Prostate gland (tissue), 2 donors: Measurements from ENCODE around the gene SLC50A1.

ENCODE experiments used
- POLR2AphosphoS5 ChIP-seq: sonication (generic); formaldehyde crosslinking; IDR thresholded peaks from one replicate; pipeline ENCODE4 v1.6.1; 2017; ENCODE audit warnings: antibody characterized with exemption
- TF ChIP-seq, protein P1 (sequence below), 4 experiments: fragments of 200-600 bp in 2 of 4; fragments of 450-650 bp in 2 of 4; sonication (generic) in 2 of 4; IDR thresholded peaks; 1 replicate in 3 of 4; 2 replicates in 1 of 4; pipeline ENCODE4 v1.5.1; 2016 to 2019; ENCODE audit warnings: antibody characterized with exemption in 4 of 4, mild to moderate bottlenecking in 2 of 4, moderate library complexity in 2 of 4

- TF ChIP-seq, protein P1, sequence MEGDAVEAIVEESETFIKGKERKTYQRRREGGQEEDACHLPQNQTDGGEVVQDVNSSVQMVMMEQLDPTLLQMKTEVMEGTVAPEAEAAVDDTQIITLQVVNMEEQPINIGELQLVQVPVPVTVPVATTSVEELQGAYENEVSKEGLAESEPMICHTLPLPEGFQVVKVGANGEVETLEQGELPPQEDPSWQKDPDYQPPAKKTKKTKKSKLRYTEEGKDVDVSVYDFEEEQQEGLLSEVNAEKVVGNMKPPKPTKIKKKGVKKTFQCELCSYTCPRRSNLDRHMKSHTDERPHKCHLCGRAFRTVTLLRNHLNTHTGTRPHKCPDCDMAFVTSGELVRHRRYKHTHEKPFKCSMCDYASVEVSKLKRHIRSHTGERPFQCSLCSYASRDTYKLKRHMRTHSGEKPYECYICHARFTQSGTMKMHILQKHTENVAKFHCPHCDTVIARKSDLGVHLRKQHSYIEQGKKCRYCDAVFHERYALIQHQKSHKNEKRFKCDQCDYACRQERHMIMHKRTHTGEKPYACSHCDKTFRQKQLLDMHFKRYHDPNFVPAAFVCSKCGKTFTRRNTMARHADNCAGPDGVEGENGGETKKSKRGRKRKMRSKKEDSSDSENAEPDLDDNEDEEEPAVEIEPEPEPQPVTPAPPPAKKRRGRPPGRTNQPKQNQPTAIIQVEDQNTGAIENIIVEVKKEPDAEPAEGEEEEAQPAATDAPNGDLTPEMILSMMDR (IDR thresholded peaks at IDR 0.05), result peak; percentile 89 to 99 (median 97)
- peak; percentile 99 for TF ChIP-seq POLR2AphosphoS5
Observed at GRCh38 chr1:155172732-155173477, 37.3 kb downstream of the SLC50A1 start, which contains the start of gene KRTCAP2.
